ENCODE measurements around the gene NUP93. TPM values are rescaled to one million over a fixed set of nuclear protein-coding genes. Genes with fewer than 3 reads are reported as not detected.

NUP93 gene
- total RNA-seq, 4 donors from 2014 or later, result 38.2 to 46.5 (median 41.2) TPM

DNA sequence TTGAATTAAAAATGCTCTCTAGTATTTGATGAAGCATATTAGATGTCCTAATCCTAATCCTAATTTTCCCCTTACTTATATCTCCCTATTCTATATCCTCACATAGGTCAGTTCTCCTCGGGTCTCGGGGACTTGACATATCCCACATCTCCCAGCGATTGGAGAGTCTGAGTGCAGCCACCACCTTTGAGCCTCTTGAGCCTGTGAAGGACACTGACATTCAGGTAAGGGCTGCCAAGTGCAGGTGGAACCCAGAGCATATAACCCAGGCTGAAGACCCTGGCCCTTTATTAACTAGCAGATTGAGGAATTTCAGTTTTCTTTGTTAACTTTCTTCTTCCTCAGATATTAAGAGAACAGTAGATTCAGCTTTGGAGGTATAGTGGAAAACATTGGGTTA lies 28.5 kb downstream of the NUP93 start:
- TF ChIP-seq, protein P1, sequence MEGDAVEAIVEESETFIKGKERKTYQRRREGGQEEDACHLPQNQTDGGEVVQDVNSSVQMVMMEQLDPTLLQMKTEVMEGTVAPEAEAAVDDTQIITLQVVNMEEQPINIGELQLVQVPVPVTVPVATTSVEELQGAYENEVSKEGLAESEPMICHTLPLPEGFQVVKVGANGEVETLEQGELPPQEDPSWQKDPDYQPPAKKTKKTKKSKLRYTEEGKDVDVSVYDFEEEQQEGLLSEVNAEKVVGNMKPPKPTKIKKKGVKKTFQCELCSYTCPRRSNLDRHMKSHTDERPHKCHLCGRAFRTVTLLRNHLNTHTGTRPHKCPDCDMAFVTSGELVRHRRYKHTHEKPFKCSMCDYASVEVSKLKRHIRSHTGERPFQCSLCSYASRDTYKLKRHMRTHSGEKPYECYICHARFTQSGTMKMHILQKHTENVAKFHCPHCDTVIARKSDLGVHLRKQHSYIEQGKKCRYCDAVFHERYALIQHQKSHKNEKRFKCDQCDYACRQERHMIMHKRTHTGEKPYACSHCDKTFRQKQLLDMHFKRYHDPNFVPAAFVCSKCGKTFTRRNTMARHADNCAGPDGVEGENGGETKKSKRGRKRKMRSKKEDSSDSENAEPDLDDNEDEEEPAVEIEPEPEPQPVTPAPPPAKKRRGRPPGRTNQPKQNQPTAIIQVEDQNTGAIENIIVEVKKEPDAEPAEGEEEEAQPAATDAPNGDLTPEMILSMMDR (IDR thresholded peaks at IDR 0.05), result no peak
- 91 to 93% methylated on average over 2 to 3 of the region's 3 CpGs for WGBS, 2 donors
- H3K36me3 ChIP-seq, result peaks cover 0 to 13% (median 5%) of the 10 kb centered on the region in 3 donors
- intact Hi-C loops (cut with DNase I), result no loop called here
- H3K4me3 ChIP-seq, result no peak overlapping the region
- H3K27me3 ChIP-seq, result no peaks in the 10 kb centered on the region
- DNase-seq, result no peak
- no peaks in the 10 kb centered on the region for H3K9me3 ChIP-seq
- H3K27ac ChIP-seq, result no peak overlapping the region
- H3K4me1 ChIP-seq, result peaks cover 0 to 24% (median 6%) of the 10 kb centered on the region in 3 donors

GRCh38 chr16:56758930-56759329 lies 29.0 kb downstream of the NUP93 start:
- peaks cover 0 to 27% (median 7%) of the 10 kb centered on the region in 3 donors for H3K4me1 ChIP-seq
- H3K36me3 ChIP-seq, result peaks cover 0 to 13% (median 5%) of the 10 kb centered on the region in 3 donors
- H3K27me3 ChIP-seq, result no peaks in the 10 kb centered on the region
- intact Hi-C loops (cut with DNase I), result no loop called here
- DNase-seq, result no peak
- H3K4me3 ChIP-seq, result no peak overlapping the region
- no peak overlapping the region for H3K27ac ChIP-seq
- WGBS, 2 donors, result 45 to 58% methylated on average over 4 of the region's 4 CpGs
- H3K9me3 ChIP-seq, result no peaks in the 10 kb centered on the region
- TF ChIP-seq, protein P1 (IDR thresholded peaks at IDR 0.05), result no peak
- TF ChIP-seq POLR2A (IDR thresholded peaks at IDR 0.05), result no peak

GRCh38 chr16:56763291-56763916 lies 33.5 kb downstream of the NUP93 start:
- H3K27me3 ChIP-seq, result no peaks in the 10 kb centered on the region
- H3K27ac ChIP-seq, result no peak overlapping the region
- DNase-seq, result no peak
- H3K9me3 ChIP-seq, result no peaks in the 10 kb centered on the region
- no peak overlapping the region for H3K4me3 ChIP-seq
- 93 to 94% methylated on average over 1 of the region's 1 CpG for WGBS, 2 donors
- TF ChIP-seq, protein P1 (IDR thresholded peaks at IDR 0.05), result no peak
- TF ChIP-seq POLR2A (IDR thresholded peaks at IDR 0.05), result no peak
- intact Hi-C loops (cut with DNase I), result no loop called here
- H3K4me1 ChIP-seq, result peaks cover 5 to 52% (median 15%) of the 10 kb centered on the region in 3 donors
- H3K36me3 ChIP-seq, result peaks cover 0 to 21% (median 5%) of the 10 kb centered on the region in 3 donors

GRCh38 chr16:56764835-56765234 lies 34.9 kb downstream of the NUP93 start:
- TF ChIP-seq POLR2A (IDR thresholded peaks at IDR 0.05), result no peak
- TF ChIP-seq, protein P1 (IDR thresholded peaks at IDR 0.05), result no peak
- Histone ChIP-seq H3K9me3 (no peaks in the 10 kb centered on the region), H3K4me1 (peaks cover 5 to 55% (median 9%) of the 10 kb centered on the region in 3 donors), H3K36me3 (peaks cover 0 to 19% (median 5%) of the 10 kb centered on the region in 3 donors), H3K27me3 (no peaks in the 10 kb centered on the region), H3K27ac (no peak overlapping the region), H3K4me3 (no peak overlapping the region)
- intact Hi-C loops (cut with DNase I), result no loop called here
- no peak for DNase-seq
- 39 to 42% methylated on average over 2 of the region's 2 CpGs for WGBS, 2 donors

- no peak overlapping the region for H3K4me3 ChIP-seq
- H3K9me3 ChIP-seq, result no peaks in the 10 kb centered on the region
- DNase-seq, result no peak
- 89 to 91% methylated on average over 4 of the region's 4 CpGs for WGBS, 2 donors
- H3K36me3 ChIP-seq, result peaks cover 0 to 8% (median 0%) of the 10 kb centered on the region in 3 donors
- H3K4me1 ChIP-seq, result peaks cover 5 to 66% (median 17%) of the 10 kb centered on the region in 3 donors
- H3K27ac ChIP-seq, result no peak overlapping the region
- no peaks in the 10 kb centered on the region for H3K27me3 ChIP-seq
- intact Hi-C loops (cut with DNase I), result no loop called here
- TF ChIP-seq POLR2A (IDR thresholded peaks at IDR 0.05), result no peak
- TF ChIP-seq, protein P1 (IDR thresholded peaks at IDR 0.05), result no peak
Measured at GRCh38 chr16:56765949-56766348, 36.0 kb downstream of the NUP93 start.
